Thoracic aorta (tissue), 2 donors: Measurements from ENCODE around the gene IGF1R. TPM values are rescaled to one million over a fixed set of nuclear protein-coding genes. Genes with fewer than 3 reads are reported as not detected.
A peak's percentile ranks its signal among the peaks of the same experiment; 100 is the strongest.

Experiments
- ATAC-seq: fragments of 150-250 bp; one replicate; pipeline ENCODE4 v1.8.0; 2017; ENCODE audit warnings: low read depth; ENCODE audit not compliant: insufficient number of reproducible peaks, low FRiP score
- DNase-seq: peaks from one replicate; pipeline ENCODE4 v3.0.0-alpha.2; 2020; ENCODE audit warnings: low spot score
- H3K27ac ChIP-seq, 2 donors: fragments of 200-600 bp; sonication (generic); 1 replicate in 1 of 2; 2 replicates in 1 of 2; pipeline ENCODE4 v1.5.1; 2016; ENCODE audit warnings: mild to moderate bottlenecking in 2 of 2, moderate library complexity in 2 of 2
- H3K27me3 ChIP-seq: fragments of 200-600 bp; sonication (generic); replicated peaks from 2 replicates; pipeline ENCODE4 v1.6.0; 2016; ENCODE audit warnings: mild to moderate bottlenecking; ENCODE audit not compliant: insufficient read depth
- H3K36me3 ChIP-seq: fragments of 200-600 bp; sonication (generic); one replicate; pipeline ENCODE4 v1.5.1; 2016
- H3K4me1 ChIP-seq, 2 donors: fragments of 200-600 bp; sonication (generic); 1 replicate in 1 of 2; 2 replicates in 1 of 2; pipeline versions ENCODE4 v1.5.1 to v1.6.0; 2016; ENCODE audit warnings: low read depth in 2 of 2, mild to moderate bottlenecking in 1 of 2; ENCODE audit not compliant: control insufficient read depth in 1 of 2
- H3K4me3 ChIP-seq: fragments of 200-600 bp; sonication (generic); 2 replicates; pipeline ENCODE4 v1.5.1; 2016; ENCODE audit warnings: mild to moderate bottlenecking
- H3K9me3 ChIP-seq: fragments of 200-600 bp; sonication (generic); 2 replicates; pipeline ENCODE4 v1.5.1; 2016
- total RNA-seq, 2 donors: library from RNA; depleted of rRNA; stranded (reverse); fragments of >200 nt; gene quantifications; one replicate each; pipeline versions ENCODE4 v1.1.0 to v1.2.3, GENCODE V29; 2016
- TF ChIP-seq, protein P1 (sequence below): fragments of 200-600 bp; sonication (generic); IDR thresholded peaks from one replicate; pipeline ENCODE4 v1.5.1; 2019; ENCODE audit warnings: antibody characterized with exemption

IGF1R gene
- total RNA-seq, 2 donors from 2014 or later, result 127 to 159 TPM

DNA sequence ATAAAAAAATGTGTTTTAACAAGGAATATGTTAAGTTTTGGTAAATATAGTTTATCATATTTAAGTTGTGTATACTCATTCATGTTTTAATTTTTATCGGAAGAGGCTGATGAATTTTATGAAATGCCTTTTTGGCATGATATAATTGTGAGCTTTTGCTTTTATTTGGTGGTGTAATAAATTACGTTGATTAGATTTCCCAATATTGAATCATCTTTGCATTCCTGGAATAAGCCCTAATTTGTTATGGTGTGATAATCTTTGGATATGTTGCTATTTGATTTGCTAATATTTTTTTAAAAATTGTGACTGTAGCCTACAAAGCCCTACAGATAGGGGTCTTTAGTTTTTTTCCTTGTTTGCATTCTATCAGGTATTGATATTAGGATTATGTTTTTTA is 107.4 kb downstream of the IGF1R start:
- no peaks in the 10 kb centered on the region for H3K27me3 ChIP-seq
- no peaks in the 10 kb centered on the region for H3K9me3 ChIP-seq
- peaks cover 9 to 69% of the 10 kb centered on the region in 2 donors for H3K4me1 ChIP-seq
- no peak overlapping the region for H3K4me3 ChIP-seq
- ATAC-seq (no peak), DNase-seq (no peak)
- H3K36me3 ChIP-seq, result no peaks in the 10 kb centered on the region
- no peak overlapping the region for H3K27ac ChIP-seq
- TF ChIP-seq, protein P1, sequence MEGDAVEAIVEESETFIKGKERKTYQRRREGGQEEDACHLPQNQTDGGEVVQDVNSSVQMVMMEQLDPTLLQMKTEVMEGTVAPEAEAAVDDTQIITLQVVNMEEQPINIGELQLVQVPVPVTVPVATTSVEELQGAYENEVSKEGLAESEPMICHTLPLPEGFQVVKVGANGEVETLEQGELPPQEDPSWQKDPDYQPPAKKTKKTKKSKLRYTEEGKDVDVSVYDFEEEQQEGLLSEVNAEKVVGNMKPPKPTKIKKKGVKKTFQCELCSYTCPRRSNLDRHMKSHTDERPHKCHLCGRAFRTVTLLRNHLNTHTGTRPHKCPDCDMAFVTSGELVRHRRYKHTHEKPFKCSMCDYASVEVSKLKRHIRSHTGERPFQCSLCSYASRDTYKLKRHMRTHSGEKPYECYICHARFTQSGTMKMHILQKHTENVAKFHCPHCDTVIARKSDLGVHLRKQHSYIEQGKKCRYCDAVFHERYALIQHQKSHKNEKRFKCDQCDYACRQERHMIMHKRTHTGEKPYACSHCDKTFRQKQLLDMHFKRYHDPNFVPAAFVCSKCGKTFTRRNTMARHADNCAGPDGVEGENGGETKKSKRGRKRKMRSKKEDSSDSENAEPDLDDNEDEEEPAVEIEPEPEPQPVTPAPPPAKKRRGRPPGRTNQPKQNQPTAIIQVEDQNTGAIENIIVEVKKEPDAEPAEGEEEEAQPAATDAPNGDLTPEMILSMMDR, result no peak

DNA sequence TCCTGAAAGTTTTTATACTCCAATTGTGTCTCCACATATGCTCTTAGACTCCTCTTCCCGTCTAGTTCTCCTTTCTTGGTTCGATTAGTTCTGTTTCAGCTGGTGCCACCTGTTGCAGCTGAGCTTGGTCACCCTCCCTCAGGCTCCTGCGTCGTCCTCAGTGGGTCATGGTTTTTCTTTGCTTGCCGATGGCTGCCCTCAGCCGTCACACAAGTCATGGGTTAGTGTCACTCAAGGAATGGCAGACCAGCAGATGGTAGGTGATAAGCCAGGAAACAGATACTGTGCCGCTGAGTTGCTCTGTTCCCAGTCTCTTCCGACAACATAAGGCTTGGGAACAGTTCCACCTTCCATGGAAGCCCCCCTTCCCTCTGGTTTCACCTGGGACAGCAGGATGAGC is 109.9 kb downstream of the IGF1R start:
- TF ChIP-seq, protein P1, result no peak
- no peaks in the 10 kb centered on the region for H3K36me3 ChIP-seq
- H3K4me3 ChIP-seq, result no peak overlapping the region
- H3K9me3 ChIP-seq, result no peaks in the 10 kb centered on the region
- DNase-seq (no peak), ATAC-seq (no peak)
- H3K4me1 ChIP-seq, result peaks cover 12 to 85% of the 10 kb centered on the region in 2 donors
- no peaks in the 10 kb centered on the region for H3K27me3 ChIP-seq
- no peak overlapping the region for H3K27ac ChIP-seq

DNA sequence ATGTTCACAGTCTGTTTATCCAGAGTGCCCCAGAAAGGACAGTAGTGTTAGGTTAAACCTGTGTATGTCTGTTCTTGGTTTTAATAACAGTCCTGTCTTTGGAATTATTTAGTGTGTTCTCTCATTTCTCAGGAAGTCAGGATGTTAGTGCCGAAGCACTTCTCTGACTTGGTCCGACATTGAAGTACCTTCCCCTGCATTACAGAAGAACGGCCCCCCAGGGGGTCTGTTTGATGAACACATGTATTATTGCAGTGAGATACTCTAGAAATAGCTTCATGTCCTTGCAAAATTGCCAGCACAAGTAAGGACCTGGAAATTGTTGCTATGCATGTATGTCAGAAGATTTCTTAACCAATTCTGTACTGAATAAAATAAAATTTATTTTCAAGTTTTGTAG is 110.9 kb downstream of the IGF1R start:
- no peak overlapping the region for H3K4me3 ChIP-seq
- TF ChIP-seq, protein P1, result no peak
- no peaks in the 10 kb centered on the region for H3K36me3 ChIP-seq
- no peaks in the 10 kb centered on the region for H3K9me3 ChIP-seq
- ATAC-seq (no peak), DNase-seq (no peak)
- H3K4me1 ChIP-seq, result peaks cover 19 to 85% of the 10 kb centered on the region in 2 donors
- no peaks in the 10 kb centered on the region for H3K27me3 ChIP-seq
- no peak overlapping the region for H3K27ac ChIP-seq

DNA sequence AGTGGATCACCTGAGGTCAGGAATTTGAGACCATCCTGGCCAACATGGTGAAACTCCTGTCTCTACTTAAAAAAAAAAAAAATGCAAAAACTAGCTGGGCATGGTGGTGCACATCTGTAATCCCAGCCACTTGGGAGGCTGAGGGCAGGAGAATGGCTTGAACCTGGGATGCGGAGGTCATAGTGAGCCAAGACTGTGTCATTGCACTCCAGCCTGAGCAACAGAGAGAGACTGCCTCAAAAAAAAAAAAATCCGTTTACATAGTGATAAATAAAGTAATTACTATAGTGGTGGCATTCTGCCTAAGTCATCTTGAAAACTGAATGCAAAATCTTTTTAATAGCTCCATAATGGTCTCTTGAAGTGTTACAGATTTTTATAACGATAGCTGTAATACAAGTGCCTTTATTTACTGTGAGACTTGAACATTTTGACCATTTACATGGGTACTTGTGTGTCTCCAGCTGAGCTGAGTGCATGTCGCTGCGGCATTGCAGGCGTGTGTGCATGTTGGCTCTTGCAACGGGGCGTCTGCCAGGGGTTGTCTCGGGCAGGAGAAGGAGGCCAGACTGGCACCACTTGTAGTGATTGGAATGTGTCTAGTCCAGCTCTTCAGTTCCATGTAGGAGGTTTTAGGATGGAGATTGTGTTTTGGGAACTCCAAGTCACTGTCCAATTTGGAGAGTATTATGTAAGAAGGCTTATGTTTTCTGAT is 111.9 kb downstream of the IGF1R start:
- Histone ChIP-seq H3K36me3 (no peaks in the 10 kb centered on the region), H3K9me3 (no peaks in the 10 kb centered on the region), H3K4me1 (peaks cover 17 to 84% of the 10 kb centered on the region in 2 donors), H3K27me3 (no peaks in the 10 kb centered on the region), H3K27ac (no peak overlapping the region), H3K4me3 (peak overlapping the region; percentile 9)
- peak; percentile 44 for ATAC-seq
- no peak for DNase-seq
- TF ChIP-seq, protein P1, result no peak

DNA sequence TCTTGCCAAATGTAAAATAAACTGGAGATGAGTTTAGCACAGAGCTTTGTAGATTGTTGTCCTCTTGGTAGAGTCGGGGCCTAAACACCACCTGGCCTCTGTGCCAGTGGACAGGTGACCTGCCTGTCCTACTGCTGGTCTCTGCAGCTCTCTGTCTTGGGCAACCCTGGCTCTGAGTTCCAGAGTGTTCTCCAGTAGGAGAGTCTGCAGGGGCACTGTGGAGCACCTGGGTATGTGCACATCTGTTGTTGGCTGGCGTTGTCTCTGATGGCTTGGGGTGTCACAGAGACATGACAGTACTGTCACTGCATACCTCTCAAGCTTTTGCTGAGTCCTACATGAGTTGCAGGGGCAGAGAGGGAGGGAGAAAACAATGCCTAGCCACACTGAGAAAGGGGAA is 112.6 kb downstream of the IGF1R start:
- no peak overlapping the region for H3K27ac ChIP-seq
- no peak for ATAC-seq
- TF ChIP-seq, protein P1, result no peak
- H3K4me3 ChIP-seq, result no peak overlapping the region
- H3K27me3 ChIP-seq, result no peaks in the 10 kb centered on the region
- no peaks in the 10 kb centered on the region for H3K9me3 ChIP-seq
- H3K4me1 ChIP-seq, result peaks cover 16 to 86% of the 10 kb centered on the region in 2 donors
- no peak for DNase-seq
- H3K36me3 ChIP-seq, result no peaks in the 10 kb centered on the region
